Measurements from ENCODE around the gene LETM1.

DNA sequence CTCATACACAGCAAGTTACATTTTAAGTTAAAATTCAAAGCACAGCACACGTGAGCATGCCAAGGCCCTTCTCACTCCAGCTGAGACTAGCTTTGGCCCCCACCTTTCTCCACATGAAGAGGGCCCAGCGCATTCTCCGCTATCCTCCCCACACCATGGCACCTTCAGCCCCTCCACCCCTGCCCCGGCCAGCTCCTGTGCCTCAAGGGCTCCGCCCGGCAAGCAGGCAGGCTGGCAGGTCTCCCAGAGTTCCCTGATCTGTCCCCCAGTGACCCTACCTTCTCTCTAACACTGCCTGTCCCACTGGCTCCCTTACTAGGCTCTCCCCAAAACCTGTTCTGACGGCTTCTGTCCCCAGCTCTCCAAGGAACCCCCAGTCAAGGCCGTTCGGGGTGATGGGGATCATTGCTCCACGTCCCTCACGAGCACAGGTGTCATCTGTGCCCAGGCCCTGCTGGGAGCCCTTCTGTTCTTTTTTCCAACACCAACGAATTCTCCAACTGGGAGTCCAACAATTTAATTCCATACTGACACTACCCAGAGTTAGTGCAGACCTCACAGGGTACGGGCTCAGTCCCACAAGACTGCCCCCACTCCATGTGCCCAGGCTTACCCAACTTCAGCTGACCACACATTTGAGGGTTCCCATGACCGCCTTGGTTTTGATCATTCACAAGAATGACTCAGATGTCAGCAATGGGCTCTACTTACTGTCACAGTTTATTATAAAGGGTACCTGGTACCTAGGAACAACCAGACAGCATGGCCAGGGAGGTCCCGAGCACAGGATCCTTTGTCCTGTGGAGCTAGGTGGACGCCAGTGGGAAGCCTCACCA lies 4.2 kb downstream of the LETM1 start:
- TF ChIP-seq, protein P1, sequence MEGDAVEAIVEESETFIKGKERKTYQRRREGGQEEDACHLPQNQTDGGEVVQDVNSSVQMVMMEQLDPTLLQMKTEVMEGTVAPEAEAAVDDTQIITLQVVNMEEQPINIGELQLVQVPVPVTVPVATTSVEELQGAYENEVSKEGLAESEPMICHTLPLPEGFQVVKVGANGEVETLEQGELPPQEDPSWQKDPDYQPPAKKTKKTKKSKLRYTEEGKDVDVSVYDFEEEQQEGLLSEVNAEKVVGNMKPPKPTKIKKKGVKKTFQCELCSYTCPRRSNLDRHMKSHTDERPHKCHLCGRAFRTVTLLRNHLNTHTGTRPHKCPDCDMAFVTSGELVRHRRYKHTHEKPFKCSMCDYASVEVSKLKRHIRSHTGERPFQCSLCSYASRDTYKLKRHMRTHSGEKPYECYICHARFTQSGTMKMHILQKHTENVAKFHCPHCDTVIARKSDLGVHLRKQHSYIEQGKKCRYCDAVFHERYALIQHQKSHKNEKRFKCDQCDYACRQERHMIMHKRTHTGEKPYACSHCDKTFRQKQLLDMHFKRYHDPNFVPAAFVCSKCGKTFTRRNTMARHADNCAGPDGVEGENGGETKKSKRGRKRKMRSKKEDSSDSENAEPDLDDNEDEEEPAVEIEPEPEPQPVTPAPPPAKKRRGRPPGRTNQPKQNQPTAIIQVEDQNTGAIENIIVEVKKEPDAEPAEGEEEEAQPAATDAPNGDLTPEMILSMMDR (IDR thresholded peaks at IDR 0.05) = no peak
- TF ChIP-seq POLR2AphosphoS5 (IDR thresholded peaks at IDR 0.05) = no peak
- no peak for TF ChIP-seq EP300 (IDR thresholded peaks at IDR 0.05)

All from upper lobe of left lung (tissue), 4 donors.